Neutrophil (primary cell): ENCODE data around the gene SANBR.

ENCODE experiments used
- H3K27ac ChIP-seq: fragments of 200-600 bp; sonication (generic); 2 replicates; pipeline ENCODE4 v1.5.1; 2016; ENCODE audit warnings: mild to moderate bottlenecking, moderate library complexity
- H3K27me3 ChIP-seq: fragments of 200-600 bp; sonication (generic); 2 replicates; pipeline ENCODE4 v1.6.0; 2016; ENCODE audit warnings: mild to moderate bottlenecking
- H3K36me3 ChIP-seq: fragments of 200-600 bp; sonication (generic); 2 replicates; pipeline ENCODE4 v1.5.1; 2017
- H3K4me1 ChIP-seq, 2 experiments: fragments of 200-600 bp in 1 of 2; sonication (generic) in 1 of 2; 1 replicate in 1 of 2; 2 replicates in 1 of 2; pipeline versions ENCODE4 v1.5.1 to v1.6.1; 2013 to 2016; ENCODE audit warnings: low read depth in 1 of 2, low read length in 1 of 2, mild to moderate bottlenecking in 1 of 2, moderate library complexity in 1 of 2; ENCODE audit not compliant: control insufficient read depth in 1 of 2, insufficient read depth in 1 of 2
- H3K4me3 ChIP-seq, 2 experiments: fragments of 200-600 bp in 1 of 2; sonication (generic) in 1 of 2; 1 replicate in 1 of 2; 2 replicates in 1 of 2; pipeline ENCODE4 v1.5.1; 2013 to 2016; ENCODE audit warnings: low read depth in 1 of 2, low read length in 1 of 2, mild to moderate bottlenecking in 1 of 2, moderate library complexity in 1 of 2
- H3K9me3 ChIP-seq: fragments of 200-600 bp; sonication (generic); 2 replicates; pipeline ENCODE4 v1.5.1; 2016
- TF ChIP-seq, protein P1 (sequence below): fragments of 200-600 bp; sonication (generic); IDR thresholded peaks from 2 replicates; pipeline ENCODE4 v1.5.1; 2016; ENCODE audit warnings: antibody characterized with exemption

SANBR gene

DNA sequence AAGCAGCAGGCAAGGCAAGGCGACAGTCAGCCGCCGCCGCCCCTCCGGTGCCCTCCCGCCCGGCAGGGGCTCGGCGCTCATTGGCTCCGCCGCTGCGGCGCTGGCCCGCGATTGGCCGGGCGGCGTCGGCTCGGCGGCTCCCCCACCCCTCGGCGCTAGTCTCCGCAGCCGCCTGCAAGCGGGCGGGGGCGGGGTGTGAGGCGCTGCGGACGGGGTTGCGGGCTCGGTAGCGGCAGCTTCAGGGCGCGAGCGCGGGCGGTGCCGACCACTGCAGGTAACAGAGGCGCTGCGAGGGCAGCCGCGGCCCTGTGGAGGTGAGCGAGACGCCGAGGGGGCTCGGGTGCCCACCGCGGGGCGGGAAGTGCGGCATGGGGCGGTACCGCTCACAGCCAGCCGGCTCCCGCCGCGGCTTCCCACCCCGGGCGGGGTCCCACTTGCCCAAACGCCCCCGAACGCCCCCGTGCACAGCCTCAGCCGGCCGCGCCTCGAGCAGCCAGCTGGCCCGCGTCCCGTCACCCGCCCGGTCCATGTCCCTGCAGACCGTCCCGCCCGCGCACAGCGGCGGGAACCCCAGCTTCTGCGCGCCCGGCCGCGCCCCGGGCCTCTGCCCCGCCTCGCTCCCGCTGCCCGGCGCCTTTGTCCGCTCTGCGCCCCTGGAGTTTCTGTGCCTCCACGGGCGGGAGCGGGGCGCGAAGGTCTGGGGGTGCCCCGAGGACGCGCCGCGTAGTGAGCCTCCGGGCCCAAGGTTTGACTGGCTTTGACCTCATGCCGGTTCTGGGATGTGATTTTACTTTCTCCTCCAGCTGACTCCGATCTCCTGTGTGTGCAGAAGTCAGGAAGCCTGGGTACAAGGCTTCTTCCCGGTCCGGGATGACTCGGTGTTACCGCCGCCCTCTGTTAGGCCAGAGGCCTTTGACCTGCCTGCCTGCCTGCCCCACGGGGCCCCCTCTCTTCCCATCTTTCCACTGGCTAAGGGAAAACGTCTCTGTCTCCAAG, at the start of gene SANBR:
Gene SANBR (plus strand): TSS at position 158 of the 996 bp plus-strand sequence. CDS start 4,480 bp downstream, outside the sequence.
- Histone ChIP-seq H3K4me1 (peaks cover 14 to 17% of the 10 kb centered on the region in 2 experiments), H3K36me3 (peaks cover 3% of the 10 kb centered on the region), H3K9me3 (no peaks in the 10 kb centered on the region), H3K27ac (peak within 1 kb of the TSS; percentile 73), H3K27me3 (no peaks in the 10 kb centered on the region), H3K4me3 (peak within 1 kb of the TSS; percentile 82 to 94)
- TF ChIP-seq, protein P1, sequence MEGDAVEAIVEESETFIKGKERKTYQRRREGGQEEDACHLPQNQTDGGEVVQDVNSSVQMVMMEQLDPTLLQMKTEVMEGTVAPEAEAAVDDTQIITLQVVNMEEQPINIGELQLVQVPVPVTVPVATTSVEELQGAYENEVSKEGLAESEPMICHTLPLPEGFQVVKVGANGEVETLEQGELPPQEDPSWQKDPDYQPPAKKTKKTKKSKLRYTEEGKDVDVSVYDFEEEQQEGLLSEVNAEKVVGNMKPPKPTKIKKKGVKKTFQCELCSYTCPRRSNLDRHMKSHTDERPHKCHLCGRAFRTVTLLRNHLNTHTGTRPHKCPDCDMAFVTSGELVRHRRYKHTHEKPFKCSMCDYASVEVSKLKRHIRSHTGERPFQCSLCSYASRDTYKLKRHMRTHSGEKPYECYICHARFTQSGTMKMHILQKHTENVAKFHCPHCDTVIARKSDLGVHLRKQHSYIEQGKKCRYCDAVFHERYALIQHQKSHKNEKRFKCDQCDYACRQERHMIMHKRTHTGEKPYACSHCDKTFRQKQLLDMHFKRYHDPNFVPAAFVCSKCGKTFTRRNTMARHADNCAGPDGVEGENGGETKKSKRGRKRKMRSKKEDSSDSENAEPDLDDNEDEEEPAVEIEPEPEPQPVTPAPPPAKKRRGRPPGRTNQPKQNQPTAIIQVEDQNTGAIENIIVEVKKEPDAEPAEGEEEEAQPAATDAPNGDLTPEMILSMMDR = peak; percentile 65

DNA sequence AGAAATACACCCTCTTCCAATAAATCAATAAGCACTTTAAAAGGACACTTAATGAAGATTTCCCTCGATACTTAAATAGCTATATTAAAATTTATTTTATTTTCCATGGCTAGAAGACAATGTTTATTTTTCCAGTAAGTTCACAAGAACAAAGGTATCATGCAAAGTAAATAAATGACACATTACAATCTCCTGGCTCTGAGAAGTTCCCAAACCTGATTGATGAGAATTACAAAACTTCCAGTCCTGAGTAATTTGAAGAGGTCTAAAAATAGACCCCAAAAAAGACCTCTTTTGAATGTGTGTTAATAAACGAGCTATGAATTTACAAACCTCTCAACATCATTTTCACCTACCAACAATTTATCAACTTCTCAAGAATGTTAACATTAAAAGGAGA, 49.7 kb upstream of the SANBR start:
- TF ChIP-seq, protein P1 = no peak
- Histone ChIP-seq H3K4me1 (peaks cover 28 to 35% of the 10 kb centered on the region in 2 experiments), H3K27me3 (no peaks in the 10 kb centered on the region), H3K27ac (no peak overlapping the region), H3K36me3 (peaks cover 1% of the 10 kb centered on the region), H3K9me3 (no peaks in the 10 kb centered on the region), H3K4me3 (no peak overlapping the region)

DNA sequence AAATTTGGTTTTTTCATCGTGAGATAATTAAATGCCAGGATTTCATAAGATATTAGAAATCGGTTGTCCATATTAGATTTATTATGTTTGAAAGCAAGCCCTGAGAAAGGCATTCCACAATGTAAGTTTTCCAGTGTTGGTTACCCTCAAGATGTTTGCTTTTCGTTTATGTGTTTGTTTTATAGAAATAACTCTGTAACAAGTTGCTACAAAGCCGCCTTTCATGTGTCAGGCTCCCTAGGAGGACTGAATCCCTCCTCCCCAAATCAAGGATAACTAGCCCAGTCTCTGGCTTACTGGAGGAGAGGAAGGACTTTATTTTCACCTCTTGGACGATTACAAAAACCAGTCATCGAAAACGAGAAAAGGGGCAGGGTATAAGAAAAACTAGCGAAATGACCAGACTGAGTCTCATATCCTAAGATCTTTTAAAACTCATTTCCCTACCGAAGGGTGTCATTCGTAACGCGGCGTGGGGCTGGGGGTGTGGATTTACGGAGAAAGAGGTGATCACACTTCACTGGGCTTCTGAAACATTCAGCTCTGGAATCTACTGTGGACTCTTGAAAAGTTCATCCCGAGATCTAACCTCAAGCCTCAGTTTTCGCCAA, 49.2 kb upstream of the SANBR start:
- H3K27ac ChIP-seq = peak overlapping the region; percentile 85
- H3K9me3 ChIP-seq = no peaks in the 10 kb centered on the region
- TF ChIP-seq, protein P1 = no peak

DNA sequence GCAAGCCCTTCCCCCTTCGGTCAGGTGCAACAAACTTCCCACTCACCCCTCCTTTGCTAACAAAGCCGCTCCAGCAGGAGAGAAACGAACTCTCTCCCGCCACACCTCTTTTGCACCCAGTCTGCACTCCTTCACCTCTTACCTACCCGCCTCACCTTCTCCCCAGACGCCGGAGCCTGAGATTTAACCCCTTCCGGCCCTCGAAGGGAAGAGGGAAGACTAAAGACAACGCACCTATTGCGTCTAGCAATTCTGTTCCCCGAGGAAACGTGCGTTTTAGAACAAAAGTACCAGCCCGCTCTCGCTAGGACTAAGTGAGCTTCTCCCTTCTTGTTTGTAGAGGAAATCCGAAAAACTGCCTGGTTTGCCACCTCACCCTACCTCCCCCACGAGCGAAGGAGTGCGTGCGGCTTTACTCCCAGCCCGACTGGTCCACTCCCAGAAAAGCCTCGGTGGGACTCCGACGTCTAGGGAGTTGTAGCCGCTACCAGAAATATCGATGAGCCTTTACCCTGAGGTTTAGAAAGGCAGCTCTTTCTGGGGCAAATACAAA, 48.6 kb upstream of the SANBR start:
- Histone ChIP-seq H3K4me3 (peak overlapping the region; percentile 75 to 98), H3K9me3 (no peaks in the 10 kb centered on the region), H3K27ac (peak overlapping the region; percentile 85), H3K27me3 (no peaks in the 10 kb centered on the region), H3K36me3 (peaks cover 8% of the 10 kb centered on the region), H3K4me1 (peaks cover 28 to 35% of the 10 kb centered on the region in 2 experiments)
- TF ChIP-seq, protein P1 = no peak

More for the DNA sequence above, 49.2 kb upstream of the SANBR start:
- Histone ChIP-seq H3K36me3 (peaks cover 7% of the 10 kb centered on the region), H3K4me1 (peaks cover 28 to 35% of the 10 kb centered on the region in 2 experiments), H3K4me3 (peak overlapping the region; percentile 75 to 98), H3K27me3 (no peaks in the 10 kb centered on the region)

DNA sequence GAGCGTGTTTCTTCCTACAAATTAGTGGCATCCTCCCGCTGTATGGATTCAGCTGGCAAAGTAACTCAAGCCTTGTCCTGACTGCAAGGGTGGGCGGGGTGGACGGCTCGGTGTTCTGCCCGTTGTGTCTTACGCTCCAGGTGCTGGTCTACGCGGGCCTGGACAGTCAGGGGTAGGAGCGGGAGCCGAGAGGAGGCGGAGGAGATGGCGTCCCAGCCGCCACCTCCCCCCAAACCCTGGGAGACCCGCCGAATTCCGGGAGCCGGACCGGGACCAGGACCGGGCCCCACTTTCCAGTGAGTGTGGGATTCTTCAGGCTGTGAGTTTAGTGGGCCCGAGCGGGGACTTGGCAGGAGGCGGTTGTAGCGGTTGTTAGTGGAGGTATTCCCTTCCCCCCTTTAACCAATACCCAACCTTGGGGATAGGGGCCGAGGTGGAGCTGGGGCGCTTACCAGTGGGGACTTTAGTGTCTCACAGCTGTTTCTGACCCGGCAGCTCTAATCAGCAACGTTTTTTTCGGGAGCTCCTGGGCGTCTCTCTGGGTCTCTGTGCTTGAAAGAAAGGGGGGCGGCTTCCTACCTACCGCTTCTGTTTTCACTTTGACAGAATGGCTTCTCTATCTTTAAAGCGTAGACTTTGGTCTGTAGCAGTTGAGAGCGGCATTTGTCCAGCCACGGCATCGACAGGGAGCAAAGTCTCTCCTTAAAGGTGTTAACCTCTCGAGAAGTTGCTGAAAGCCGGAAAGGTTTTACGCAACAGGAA, 47.9 kb upstream of the SANBR start, which contains the start of the genes PEX13 and PUS10:
Gene PEX13 (plus strand): TSS at position 165 of the 762 bp plus-strand sequence. CDS start 40 bp downstream, at position 205.
Gene PUS10 (minus strand): TSS at position 700 of the 762 bp plus-strand sequence. CDS start 6,365 bp downstream, outside the sequence.
- H3K27me3 ChIP-seq = no peaks in the 10 kb centered on the region
- H3K9me3 ChIP-seq = no peaks in the 10 kb centered on the region
- peaks cover 28 to 35% of the 10 kb centered on the region in 2 experiments for H3K4me1 ChIP-seq
- TF ChIP-seq, protein P1 = no peak
- peak within 1 kb of the TSS; percentile 85 for H3K27ac ChIP-seq
- peaks cover 8% of the 10 kb centered on the region for H3K36me3 ChIP-seq
- H3K4me3 ChIP-seq = peak within 1 kb of the TSS; percentile 75 to 98
